Natural killer cell treated with Interleukin-12 subunit alpha and Interleukin-12 subunit beta and Interleukin-15 and Interleukin-18, amount 100 ng/mL, for 72 hours (primary cell): Measurements from ENCODE around the gene KLF6. TPM values are rescaled to one million over a fixed set of nuclear protein-coding genes. Genes with fewer than 3 reads are reported as not detected.

Source experiments
- ATAC-seq, 2 donors: fragments of 150-1000 bp; cut with Tn5 transposase in 1 of 2; sonication (Bioruptor Pico), chemical (Tn5 transposase) in 1 of 2; 2 replicates each; pipeline ENCODE4 v1.10.0; 2021
- DNase-seq: peaks from one replicate; pipeline ENCODE4 v3.0.0; 2022; ENCODE audit warnings: low spot score
- H3K27ac Mint-ChIP-seq, 2 donors: 1 replicate in 1 of 2; 2 replicates in 1 of 2; pipeline ENCODE4 v1.8.0; 2022; ENCODE audit warnings: mixed read lengths in 2 of 2, mild to moderate bottlenecking in 1 of 2, moderate library complexity in 1 of 2
- H3K27me3 Mint-ChIP-seq, 2 donors: 1 replicate in 1 of 2; 2 replicates in 1 of 2; pipeline ENCODE4 v1.8.0; 2022; ENCODE audit warnings: mixed read lengths in 2 of 2
- H3K36me3 Mint-ChIP-seq: one replicate; pipeline ENCODE4 v1.8.0; 2022; ENCODE audit warnings: mixed read lengths
- H3K4me1 Mint-ChIP-seq, 2 donors: 1 replicate in 1 of 2; 2 replicates in 1 of 2; pipeline ENCODE4 v1.8.0; 2022; ENCODE audit warnings: low read depth in 2 of 2, mixed read lengths in 2 of 2, mild to moderate bottlenecking in 1 of 2
- H3K4me3 Mint-ChIP-seq: one replicate; pipeline ENCODE4 v1.8.0; 2022; ENCODE audit warnings: mixed read lengths
- H3K9me3 Mint-ChIP-seq: 2 replicates; pipeline ENCODE4 v1.8.0; 2022; ENCODE audit warnings: mixed read lengths
- total RNA-seq, 2 donors: library from RNA; stranded (reverse); gene quantifications; one replicate each; pipeline ENCODE4 v1.2.3, GENCODE V29; 2022

The KLF6 gene
- total RNA-seq, 2 donors from 2014 or later, result 225 to 236 TPM

DNA sequence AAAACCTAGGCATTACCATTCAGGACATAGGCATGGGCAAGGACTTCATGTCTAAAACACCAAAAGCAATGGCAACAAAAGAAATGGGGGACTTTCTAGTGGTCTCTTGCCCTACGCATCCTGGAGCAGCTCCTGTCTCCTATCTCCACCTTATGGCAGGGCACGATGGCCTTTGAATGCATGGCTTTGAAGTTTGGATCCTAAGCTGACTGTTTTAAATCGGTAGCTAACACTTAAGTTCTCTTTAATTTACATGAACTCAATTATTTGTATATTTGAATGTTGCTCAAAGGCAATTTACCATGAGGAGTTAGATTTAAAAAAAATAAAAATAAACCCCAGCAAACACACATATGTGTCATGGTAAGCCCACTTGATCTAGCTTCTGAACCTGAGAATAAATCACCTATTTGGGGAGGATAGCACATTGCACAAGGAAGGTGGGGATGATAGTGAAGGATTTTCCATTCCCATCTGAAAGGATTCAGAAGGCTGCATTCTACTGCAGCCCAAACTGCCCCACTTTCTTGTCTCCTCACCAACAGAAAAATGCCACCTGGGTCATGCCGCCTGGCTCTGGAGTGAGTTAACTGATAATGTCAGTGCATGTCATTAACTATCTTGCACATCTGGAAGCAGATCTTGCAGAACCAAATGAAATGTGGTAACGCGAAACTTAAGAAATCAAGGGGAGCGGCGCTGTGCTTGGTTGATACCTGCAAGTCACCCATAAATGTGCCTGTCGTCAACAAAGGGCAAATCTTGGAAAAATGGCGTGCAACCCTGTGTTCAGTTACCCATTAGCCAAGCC, 12.4 kb downstream of the KLF6 start:
- H3K36me3 Mint-ChIP-seq, result peaks cover 21% of the 10 kb centered on the region
- no peak for DNase-seq
- ATAC-seq, result no peak
- no peak overlapping the region for H3K4me3 Mint-ChIP-seq
- no peaks in the 10 kb centered on the region for H3K9me3 Mint-ChIP-seq
- no peaks in the 10 kb centered on the region for H3K27me3 Mint-ChIP-seq
- H3K4me1 Mint-ChIP-seq, result peaks cover 51 to 63% of the 10 kb centered on the region in 2 donors
- H3K27ac Mint-ChIP-seq, result peak overlapping the region; percentile 55 to 68

DNA sequence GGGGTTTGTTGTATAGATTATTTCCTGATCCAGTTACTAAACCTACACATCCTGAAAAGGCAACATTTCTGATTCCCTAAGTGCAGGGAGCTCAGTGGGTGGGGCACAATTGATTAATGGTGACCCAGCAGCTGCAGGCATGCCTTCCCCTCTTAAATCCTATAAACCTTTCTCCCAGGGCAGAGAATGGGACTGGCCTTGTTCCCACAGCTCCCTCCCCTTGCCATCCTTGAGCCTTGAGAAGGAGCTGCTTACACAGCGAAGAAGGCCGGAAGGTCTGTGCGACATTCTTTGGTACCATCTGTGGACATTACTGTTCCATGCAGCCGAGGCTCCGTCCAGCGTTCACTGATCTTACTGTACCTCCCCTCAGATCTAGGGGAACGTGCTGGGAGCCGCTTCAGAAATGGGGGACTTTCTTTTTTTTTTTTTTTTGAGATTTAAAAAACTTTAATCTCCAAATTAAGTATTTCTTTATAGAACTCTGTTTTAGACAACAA, 14.3 kb downstream of the KLF6 start:
- no peak for DNase-seq
- peaks cover 11% of the 10 kb centered on the region for H3K36me3 Mint-ChIP-seq
- no peak overlapping the region for H3K4me3 Mint-ChIP-seq
- peaks cover 50 to 65% of the 10 kb centered on the region in 2 donors for H3K4me1 Mint-ChIP-seq
- peak overlapping the region; percentile 29 to 77 for H3K27ac Mint-ChIP-seq
- H3K9me3 Mint-ChIP-seq, result peaks cover 5% of the 10 kb centered on the region
- no peaks in the 10 kb centered on the region for H3K27me3 Mint-ChIP-seq
- ATAC-seq, result no peak

DNA sequence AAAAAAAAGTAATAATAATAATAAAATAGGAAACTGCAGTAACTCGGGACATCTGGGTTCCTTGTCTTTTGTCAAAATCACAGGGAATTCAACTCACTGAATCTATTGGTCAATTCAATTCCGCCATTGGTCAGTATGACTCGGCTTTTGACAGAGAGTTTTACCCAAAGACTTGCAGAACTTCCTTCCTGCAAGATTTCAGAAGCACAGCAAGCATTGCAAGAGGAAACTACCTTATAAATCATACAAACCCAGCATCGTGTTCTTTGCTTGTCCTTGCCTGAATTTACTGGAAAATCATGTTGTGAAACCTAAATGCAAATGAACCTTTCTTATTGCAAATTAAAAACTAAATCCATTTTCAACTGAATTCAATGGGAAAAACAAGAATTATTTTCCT, 15.5 kb downstream of the KLF6 start:
- peaks cover 56 to 65% of the 10 kb centered on the region in 2 donors for H3K4me1 Mint-ChIP-seq
- peak overlapping the region; percentile 60 for H3K4me3 Mint-ChIP-seq
- no peak for DNase-seq
- peaks cover 5% of the 10 kb centered on the region for H3K9me3 Mint-ChIP-seq
- peaks cover 4% of the 10 kb centered on the region for H3K36me3 Mint-ChIP-seq
- no peaks in the 10 kb centered on the region for H3K27me3 Mint-ChIP-seq
- peak in 1 of 2 donors; percentile 60 for ATAC-seq
- peak overlapping the region; percentile 29 to 77 for H3K27ac Mint-ChIP-seq

DNA sequence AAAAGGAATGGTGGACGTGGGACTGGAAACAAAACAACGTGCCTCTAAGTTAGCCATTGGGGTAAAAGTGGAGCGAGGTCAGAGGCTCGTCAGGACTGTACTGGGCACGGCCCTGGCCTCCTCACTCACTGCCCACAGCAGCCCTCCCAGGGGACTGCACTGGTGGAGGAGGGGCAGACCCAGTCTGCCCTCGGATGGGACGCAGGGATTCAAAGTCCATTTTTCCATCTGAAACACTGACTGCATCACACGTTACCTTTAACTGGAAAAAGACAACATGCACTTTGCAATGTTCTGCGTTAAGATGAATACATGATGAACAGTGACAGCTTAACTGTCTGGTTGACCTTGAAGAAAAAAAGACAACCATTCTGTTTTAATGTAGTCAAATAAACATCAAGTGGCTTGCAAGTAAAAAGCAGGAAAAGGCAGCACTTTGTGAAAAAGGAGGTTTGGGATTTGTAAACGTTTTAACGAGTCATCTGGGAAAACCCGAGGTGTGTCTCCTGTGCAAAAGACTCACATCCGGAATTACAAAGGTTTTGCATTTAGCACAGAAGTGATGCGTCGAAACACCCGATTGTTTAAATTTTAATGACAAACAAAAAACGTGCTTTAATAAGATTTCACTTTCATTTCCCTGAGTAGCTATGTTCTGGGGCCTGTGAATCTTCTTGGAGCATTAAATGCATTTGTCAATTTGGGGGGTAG, 18.8 kb downstream of the KLF6 start:
- Mint-ChIP-seq H3K9me3 (peaks cover 5% of the 10 kb centered on the region), H3K27me3 (no peaks in the 10 kb centered on the region), H3K27ac (peak overlapping the region; percentile 77 to 98), H3K4me3 (peak overlapping the region; percentile 84), H3K36me3 (no peaks in the 10 kb centered on the region), H3K4me1 (peaks cover 57 to 75% of the 10 kb centered on the region in 2 donors)
- ATAC-seq (no peak), DNase-seq (no peak)

DNA sequence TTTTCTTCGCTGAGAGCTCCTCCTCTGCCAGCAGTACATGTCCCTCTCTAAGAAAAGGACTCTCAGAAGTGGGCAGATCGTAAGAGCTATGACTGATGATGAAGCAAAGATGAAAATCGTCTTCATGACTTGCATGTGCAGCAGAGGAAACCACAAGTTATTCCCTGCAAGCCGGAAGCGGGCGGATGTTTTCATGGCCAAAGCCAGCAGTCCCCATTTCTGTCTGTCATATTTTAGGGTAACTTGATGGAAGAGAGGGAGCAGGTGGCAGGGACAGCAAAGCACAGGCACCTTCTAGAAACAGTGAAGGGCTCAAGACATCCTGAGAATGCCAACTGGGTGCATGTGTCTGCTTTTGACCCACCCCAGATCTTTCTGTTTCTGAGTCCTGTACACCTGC, 19.9 kb downstream of the KLF6 start:
- peaks cover 5% of the 10 kb centered on the region for H3K36me3 Mint-ChIP-seq
- peak; percentile 66 to 82 for ATAC-seq
- no peaks in the 10 kb centered on the region for H3K27me3 Mint-ChIP-seq
- H3K4me3 Mint-ChIP-seq, result peak overlapping the region; percentile 84
- DNase-seq, result no peak
- peaks cover 9% of the 10 kb centered on the region for H3K9me3 Mint-ChIP-seq
- peak overlapping the region; percentile 77 to 98 for H3K27ac Mint-ChIP-seq
- H3K4me1 Mint-ChIP-seq, result peaks cover 60 to 85% of the 10 kb centered on the region in 2 donors

DNA sequence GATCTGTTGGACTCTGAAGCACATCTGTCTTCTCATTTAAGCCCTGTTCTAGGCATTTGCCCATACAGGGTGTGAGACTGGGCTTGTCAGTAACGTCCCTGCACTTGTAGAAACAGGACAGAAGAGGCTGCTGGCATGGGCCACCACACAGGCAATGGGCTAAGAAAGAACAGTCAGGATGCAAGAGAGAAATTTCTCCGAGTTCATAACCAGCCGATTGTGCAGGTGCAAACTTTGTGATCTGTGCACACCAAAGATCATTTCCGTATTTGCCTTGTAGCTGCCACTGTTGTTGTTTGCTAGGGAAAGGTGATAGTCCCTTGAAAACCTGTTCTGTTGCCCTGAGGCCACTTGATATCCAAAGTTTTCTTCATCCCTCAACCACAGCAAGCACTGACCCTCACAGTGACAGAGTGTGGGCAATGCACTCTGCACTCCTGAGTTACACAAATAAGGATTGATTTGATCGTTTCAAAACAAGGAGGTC, 20.3 kb downstream of the KLF6 start:
- Mint-ChIP-seq H3K9me3 (peaks cover 9% of the 10 kb centered on the region), H3K36me3 (peaks cover 5% of the 10 kb centered on the region), H3K27me3 (no peaks in the 10 kb centered on the region), H3K27ac (peak overlapping the region; percentile 77 to 98), H3K4me1 (peaks cover 58 to 85% of the 10 kb centered on the region in 2 donors), H3K4me3 (peak overlapping the region; percentile 84)
- ATAC-seq, result peak; percentile 17 to 45
- no peak for DNase-seq

DNA sequence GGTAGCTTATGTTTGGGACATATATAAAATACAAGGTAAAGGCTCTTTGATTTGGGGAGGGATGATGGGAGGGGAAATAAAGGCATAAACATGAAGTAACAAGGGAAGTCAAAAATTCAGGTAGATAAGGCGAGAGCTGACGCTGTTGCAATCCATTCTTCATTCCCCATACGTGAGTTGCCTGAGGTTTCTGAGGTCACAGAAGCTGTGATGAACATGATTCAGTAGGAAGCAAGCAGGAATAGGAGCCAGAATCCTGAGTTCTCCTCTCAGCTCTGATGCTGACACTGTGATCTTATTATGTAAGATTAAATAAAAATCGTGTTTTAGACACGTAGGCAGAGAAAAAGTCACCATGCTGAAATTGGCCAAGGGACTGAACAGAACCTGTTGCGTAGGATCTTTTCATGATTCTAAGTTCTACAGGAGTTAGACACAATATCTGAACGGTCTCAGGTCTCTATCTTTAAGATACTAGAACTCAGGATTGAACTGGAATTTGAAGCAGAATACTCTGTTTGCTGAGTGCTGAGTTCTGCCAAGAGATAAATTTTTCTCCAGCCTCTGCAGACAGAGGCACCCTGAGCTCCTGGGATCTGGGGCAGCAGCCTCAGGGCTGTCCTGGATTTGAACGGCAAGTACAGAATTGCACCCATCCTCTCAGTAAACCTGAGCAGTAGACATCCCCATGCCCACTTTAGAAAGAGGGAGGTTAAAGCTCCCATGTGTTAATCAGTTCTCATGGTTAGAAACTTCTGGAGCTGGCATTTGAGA, 21.0 kb downstream of the KLF6 start:
- no peak for DNase-seq
- Mint-ChIP-seq H3K4me1 (peaks cover 62 to 87% of the 10 kb centered on the region in 2 donors), H3K27me3 (no peaks in the 10 kb centered on the region), H3K4me3 (peak overlapping the region; percentile 84), H3K36me3 (peaks cover 5% of the 10 kb centered on the region), H3K27ac (peak overlapping the region; percentile 77 to 98), H3K9me3 (peaks cover 9% of the 10 kb centered on the region)
- ATAC-seq, result no peak

DNA sequence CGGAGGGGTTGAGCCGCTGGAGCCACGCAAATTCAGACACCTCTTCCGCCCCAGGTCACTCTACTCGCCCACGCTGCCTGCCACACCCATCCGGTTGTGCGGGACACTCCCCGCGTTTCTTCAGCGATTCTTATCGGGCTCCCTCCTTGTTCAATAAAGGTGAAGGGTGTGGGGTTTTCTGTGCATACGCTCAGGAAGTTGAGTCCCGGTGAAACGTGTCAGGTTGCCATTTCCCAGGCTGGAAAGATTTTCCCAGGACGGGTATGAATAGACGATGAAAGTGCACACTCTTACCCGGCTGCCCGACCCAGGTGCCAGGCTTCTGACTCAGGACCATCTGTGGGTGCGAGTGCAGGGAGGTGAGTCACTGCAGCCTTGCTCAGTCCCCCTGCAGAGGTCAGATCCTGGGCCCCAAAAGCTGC, 22.0 kb downstream of the KLF6 start:
- Mint-ChIP-seq H3K4me1 (peaks cover 60 to 85% of the 10 kb centered on the region in 2 donors), H3K27ac (peak overlapping the region; percentile 77 to 98), H3K36me3 (peaks cover 5% of the 10 kb centered on the region), H3K9me3 (peaks cover 9% of the 10 kb centered on the region), H3K4me3 (peak overlapping the region; percentile 77), H3K27me3 (no peaks in the 10 kb centered on the region)
- ATAC-seq, result peak in 1 of 2 donors; percentile 73
- no peak for DNase-seq

DNA sequence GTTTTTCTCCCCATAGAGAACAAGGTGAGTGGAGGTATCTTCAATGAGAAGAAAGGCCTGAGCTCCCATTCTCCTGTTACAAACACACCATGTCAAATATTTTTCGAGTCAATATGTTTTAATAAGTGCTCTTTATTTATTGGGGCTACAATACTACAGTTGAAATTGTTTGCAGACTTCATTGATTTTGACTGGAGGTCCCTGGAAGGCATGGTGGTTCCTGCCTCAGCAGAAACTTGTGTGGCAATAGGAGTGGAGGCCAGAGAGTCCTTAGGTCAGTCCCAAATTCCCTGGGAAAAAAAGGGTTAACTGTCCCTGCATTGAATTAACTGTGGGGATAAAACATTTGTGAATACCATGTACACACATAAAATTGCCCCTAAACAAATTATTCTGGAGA, 22.7 kb downstream of the KLF6 start:
- peaks cover 66 to 91% of the 10 kb centered on the region in 2 donors for H3K4me1 Mint-ChIP-seq
- H3K4me3 Mint-ChIP-seq, result peak overlapping the region; percentile 8
- no peak for DNase-seq
- peaks cover 5% of the 10 kb centered on the region for H3K36me3 Mint-ChIP-seq
- H3K27me3 Mint-ChIP-seq, result no peaks in the 10 kb centered on the region
- no peak for ATAC-seq
- peaks cover 9% of the 10 kb centered on the region for H3K9me3 Mint-ChIP-seq
- peak overlapping the region; percentile 77 to 98 for H3K27ac Mint-ChIP-seq

DNA sequence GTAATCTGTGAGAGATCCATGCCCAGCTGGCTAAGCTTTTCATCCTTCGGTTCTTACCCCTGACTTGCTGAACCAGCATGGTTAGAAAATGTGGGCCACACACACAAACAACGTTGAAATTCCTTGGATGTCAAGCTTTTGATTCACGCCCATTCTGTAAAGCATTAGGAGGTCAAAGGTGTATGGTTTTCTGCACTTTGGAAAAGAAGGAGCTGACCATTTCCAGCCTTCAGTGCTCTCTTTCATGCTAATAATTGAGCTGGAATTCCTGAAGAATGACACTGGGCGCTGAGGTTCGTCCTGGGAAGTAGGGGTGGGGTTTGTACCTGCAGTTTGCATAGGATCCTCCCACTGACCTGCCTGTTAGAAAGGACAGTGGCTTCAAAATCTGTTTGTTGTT, 23.1 kb downstream of the KLF6 start:
- no peak for DNase-seq
- Mint-ChIP-seq H3K27ac (peak overlapping the region in 1 of 2 donors; percentile 98), H3K4me1 (peaks cover 67 to 92% of the 10 kb centered on the region in 2 donors), H3K36me3 (peaks cover 5% of the 10 kb centered on the region), H3K4me3 (peak overlapping the region; percentile 8), H3K9me3 (peaks cover 7% of the 10 kb centered on the region), H3K27me3 (no peaks in the 10 kb centered on the region)
- no peak for ATAC-seq

DNA sequence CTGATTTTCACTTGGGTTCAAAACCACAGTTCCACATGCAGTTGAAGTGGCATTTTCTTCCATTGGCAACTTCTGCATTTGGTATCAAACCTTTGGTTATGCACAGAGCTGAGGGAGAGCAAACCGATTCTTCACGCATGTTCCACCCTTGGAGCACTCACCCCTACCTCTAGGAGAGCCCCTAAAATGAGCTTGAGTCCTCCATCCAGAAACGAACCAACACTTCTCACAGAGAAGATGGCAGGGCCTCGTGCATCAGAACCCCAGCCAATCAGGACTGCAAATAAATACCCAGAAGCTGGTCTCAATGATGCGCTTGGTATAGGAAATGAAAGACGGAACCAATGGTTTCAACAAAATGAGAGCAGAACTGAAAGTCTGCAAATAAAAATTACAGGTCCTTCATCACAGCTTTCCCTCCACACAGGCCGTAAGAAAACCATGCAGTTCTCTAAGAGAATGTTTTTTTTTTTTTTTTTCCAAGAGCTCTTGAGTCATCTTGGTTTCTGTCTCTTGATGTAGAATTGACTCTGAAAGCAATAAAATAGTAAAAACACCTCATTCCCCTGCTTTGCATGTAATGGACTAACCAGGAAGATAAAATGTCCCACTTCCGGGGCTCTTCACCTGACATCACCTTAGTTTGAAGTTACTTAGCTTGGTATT, 23.9 kb downstream of the KLF6 start:
- Mint-ChIP-seq H3K27me3 (no peaks in the 10 kb centered on the region), H3K4me1 (peaks cover 70 to 92% of the 10 kb centered on the region in 2 donors), H3K27ac (peak overlapping the region; percentile 96 to 98), H3K36me3 (peaks cover 5% of the 10 kb centered on the region), H3K4me3 (peak overlapping the region; percentile 65), H3K9me3 (peaks cover 5% of the 10 kb centered on the region)
- DNase-seq (no peak), ATAC-seq (no peak)

DNA sequence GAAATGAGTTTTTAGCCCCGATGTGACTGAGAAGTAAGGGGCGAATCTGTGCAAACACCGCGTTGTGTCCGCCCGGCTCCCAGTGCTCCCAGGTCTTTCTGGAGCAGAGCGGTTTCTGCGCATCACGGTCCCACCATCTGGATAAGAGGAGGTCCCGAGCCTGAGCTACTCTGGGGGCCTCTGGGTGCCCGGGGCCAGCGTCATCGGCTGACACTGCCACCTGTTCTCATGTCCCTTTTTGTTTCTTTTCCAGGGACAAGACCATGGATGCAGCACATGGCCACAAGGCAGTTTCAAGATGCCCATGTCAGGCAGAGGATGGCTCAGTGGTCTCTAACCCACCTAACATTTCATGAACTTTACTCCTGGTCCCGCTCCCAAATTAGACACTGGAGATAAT, 24.9 kb downstream of the KLF6 start:
- no peak overlapping the region for H3K4me3 Mint-ChIP-seq
- ATAC-seq (no peak), DNase-seq (no peak)
- no peaks in the 10 kb centered on the region for H3K27me3 Mint-ChIP-seq
- H3K36me3 Mint-ChIP-seq, result peaks cover 5% of the 10 kb centered on the region
- peaks cover 5% of the 10 kb centered on the region for H3K9me3 Mint-ChIP-seq
- peak overlapping the region; percentile 96 to 98 for H3K27ac Mint-ChIP-seq
- peaks cover 69 to 90% of the 10 kb centered on the region in 2 donors for H3K4me1 Mint-ChIP-seq

DNA sequence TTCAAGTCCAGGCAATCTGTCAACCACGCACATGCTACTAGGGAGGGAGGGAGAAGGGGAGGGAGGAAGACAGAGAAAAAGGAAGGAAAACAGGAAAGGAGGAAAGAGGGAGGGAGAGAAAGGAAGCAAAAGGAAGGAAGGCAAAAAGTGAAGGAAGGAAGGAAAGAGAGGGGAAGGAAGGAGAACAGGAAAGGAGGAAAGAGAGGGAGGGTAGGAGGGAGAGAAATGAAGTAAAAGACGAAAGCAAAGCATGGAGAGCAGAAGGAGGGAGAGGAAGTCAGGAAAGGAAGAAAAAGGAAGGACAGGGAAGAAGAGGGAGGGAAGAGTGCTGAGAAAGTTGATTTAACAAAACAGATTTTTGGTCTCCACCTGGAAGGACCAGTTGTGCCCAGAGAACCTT, 25.6 kb downstream of the KLF6 start:
- ATAC-seq (no peak), DNase-seq (no peak)
- peaks cover 5% of the 10 kb centered on the region for H3K36me3 Mint-ChIP-seq
- H3K27ac Mint-ChIP-seq, result peak overlapping the region; percentile 96 to 98
- peaks cover 5% of the 10 kb centered on the region for H3K9me3 Mint-ChIP-seq
- H3K4me3 Mint-ChIP-seq, result peak overlapping the region; percentile 43
- no peaks in the 10 kb centered on the region for H3K27me3 Mint-ChIP-seq
- H3K4me1 Mint-ChIP-seq, result peaks cover 67 to 87% of the 10 kb centered on the region in 2 donors
